SH-SY5Y (cell line): ENCODE results near the gene LRRIQ3.

Experiments used
- GATA2 ChIP-seq: IDR thresholded peaks from 2 replicates; pipeline ENCODE4 v1.6.1; 2011; ENCODE audit warnings: mild to moderate bottlenecking, low read depth, low read length
- GATA3 ChIP-seq: IDR thresholded peaks from 2 replicates; pipeline ENCODE4 v1.6.1; 2011; ENCODE audit warnings: low read depth, mild to moderate bottlenecking, low read length, moderate library complexity

GRCh38 chr1:74083128-74083527 is 114.8 kb downstream of the LRRIQ3 start:
- TF ChIP-seq GATA2 (no peak), GATA3 (no peak)
